Retinal pigment epithelial cell (primary cell): ENCODE results near the gene PLRG1.

Experiments used
- DNase-seq: peaks from one replicate; pipeline ENCODE4 v3.0.0-alpha.2; 2010; ENCODE audit warnings: low read depth
- H3K4me3 ChIP-seq: 2 replicates; pipeline ENCODE4 v1.5.1; 2011; ENCODE audit warnings: mild to moderate bottlenecking, low read length, control low read depth, moderate library complexity
- TF ChIP-seq, protein P1 (sequence below): conservative IDR thresholded peaks from 2 replicates; pipeline ENCODE4 v1.5.1; 2011; ENCODE audit warnings: low read depth, low read length, control low read depth, inconsistent platforms

The PLRG1 gene

DNA sequence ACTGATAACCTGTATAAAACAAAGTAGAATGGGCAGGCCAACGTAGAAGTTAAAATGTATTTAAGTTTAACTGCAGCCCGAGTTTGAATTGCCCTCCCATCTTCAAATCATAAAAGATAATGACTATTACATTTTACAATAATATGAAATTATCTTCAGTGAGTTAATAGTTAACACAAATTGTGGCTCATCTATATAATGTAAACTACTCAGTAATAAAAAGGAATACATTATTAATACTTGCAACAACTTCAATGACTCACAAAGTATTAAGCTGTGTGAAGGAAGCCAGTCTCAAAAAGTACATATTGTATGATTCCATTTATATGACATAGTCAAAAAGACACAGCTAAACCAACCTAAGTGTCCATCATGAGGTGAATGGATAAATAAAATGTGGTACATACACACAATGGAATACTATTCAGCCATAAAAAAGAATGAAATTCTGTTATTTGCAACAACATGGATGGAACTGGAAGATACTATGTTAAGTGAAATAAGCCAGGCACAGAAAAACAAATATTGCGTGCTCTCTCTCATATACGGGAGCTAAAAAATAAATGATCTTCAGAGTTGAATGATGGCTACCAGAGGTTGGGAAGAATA is 7.8 kb downstream of the PLRG1 start:
- H3K4me3 ChIP-seq: no peak overlapping the region
- TF ChIP-seq, protein P1, sequence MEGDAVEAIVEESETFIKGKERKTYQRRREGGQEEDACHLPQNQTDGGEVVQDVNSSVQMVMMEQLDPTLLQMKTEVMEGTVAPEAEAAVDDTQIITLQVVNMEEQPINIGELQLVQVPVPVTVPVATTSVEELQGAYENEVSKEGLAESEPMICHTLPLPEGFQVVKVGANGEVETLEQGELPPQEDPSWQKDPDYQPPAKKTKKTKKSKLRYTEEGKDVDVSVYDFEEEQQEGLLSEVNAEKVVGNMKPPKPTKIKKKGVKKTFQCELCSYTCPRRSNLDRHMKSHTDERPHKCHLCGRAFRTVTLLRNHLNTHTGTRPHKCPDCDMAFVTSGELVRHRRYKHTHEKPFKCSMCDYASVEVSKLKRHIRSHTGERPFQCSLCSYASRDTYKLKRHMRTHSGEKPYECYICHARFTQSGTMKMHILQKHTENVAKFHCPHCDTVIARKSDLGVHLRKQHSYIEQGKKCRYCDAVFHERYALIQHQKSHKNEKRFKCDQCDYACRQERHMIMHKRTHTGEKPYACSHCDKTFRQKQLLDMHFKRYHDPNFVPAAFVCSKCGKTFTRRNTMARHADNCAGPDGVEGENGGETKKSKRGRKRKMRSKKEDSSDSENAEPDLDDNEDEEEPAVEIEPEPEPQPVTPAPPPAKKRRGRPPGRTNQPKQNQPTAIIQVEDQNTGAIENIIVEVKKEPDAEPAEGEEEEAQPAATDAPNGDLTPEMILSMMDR: no peak
- no peak for DNase-seq

DNA sequence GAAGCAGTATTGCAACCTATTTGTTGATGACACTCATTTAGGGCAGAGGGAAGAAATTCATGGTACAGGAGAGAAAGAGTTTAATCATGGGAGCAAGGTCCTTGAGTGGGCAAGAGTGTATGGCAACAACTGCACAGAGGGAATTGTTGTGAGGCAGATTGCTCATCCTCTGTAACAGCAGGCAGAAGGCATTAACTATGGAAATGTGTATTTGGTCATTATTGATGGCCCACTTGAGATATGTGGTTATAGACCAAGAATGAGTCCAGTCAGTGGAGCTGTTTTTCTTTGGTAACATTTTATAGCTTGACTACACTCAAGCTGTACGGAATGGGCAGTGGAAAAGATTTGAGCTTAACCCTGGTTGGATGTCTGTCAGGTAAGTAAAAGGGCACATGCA is 15.9 kb downstream of the PLRG1 start:
- no peak overlapping the region for H3K4me3 ChIP-seq
- TF ChIP-seq, protein P1: no peak
- no peak for DNase-seq

DNA sequence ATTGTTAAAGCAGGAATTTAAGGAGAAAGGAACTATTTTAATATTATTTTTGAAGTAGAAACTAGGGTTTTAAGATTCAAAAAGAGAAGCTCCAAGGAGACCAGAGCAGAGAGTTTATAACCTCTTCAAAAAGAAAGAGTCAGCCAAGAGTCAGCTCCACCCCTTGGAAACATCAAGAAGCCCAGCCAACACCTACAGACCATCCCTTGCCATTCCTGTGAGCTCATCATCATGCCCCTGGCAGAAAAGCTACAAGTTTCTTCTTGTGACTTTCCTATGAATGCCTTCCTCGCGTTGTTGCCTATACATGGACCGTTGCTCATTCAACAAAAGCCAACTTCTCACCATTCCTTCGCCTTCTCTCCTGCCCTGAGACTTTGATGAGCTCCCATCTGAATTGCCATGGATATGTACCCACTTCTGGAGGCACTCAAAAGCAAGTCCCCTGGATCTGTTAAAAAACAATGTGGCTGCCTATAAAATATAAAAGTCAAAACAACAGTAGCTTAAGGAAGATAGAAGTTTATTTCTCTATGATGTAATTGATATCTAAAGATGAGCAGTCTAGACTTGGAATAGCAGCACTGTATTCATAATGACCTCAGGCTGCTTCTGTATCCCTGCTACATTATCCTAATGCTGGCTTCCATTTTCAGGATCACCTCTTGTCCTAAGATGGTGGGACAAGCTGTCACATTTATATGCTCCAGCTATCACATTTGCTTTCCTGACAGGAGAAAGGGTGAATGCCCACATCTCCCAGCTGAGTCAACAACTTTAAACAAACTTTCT is 20.3 kb downstream of the PLRG1 start:
- H3K4me3 ChIP-seq: no peak overlapping the region
- TF ChIP-seq, protein P1: no peak
- no peak for DNase-seq

DNA sequence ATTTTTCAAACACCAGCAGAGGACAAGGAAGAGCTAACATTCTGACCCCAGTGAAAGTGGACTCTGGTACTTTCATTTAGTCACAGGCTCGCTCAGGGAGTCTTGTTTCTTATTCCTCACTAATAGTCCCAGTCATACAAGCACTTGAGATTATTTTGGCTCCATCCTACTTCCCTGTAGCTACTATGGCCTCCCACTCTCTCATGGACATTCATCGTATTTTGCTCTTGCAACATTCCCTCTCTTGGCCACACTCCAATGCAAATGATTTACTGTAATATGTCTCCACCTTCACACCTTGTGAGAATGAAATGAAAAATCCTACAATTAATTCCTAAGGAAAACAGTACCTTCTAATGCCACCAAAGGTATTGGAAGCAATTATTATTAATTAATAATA is 21.3 kb downstream of the PLRG1 start:
- DNase-seq: no peak
- TF ChIP-seq, protein P1: no peak
- no peak overlapping the region for H3K4me3 ChIP-seq

DNA sequence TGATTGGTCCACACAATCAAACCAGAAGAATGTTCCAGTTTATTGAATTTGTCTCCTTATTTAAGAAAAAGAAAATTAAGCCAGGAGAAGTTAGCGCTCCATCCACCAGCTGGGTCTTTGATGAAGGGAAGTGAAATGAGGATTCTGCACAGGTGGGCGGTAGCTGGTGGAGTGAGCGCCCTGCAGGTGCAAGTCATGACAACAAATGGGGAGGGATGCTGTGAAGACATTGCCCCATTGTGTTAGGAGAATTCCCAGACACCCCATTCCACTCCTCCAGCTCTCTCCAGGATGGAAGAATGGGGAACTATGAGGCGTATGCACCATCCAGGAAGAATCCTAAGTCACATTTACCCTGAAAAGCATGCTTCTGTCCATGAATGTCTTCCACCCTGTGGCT is 22.9 kb downstream of the PLRG1 start:
- no peak for DNase-seq
- H3K4me3 ChIP-seq: no peak overlapping the region
- TF ChIP-seq, protein P1: no peak

DNA sequence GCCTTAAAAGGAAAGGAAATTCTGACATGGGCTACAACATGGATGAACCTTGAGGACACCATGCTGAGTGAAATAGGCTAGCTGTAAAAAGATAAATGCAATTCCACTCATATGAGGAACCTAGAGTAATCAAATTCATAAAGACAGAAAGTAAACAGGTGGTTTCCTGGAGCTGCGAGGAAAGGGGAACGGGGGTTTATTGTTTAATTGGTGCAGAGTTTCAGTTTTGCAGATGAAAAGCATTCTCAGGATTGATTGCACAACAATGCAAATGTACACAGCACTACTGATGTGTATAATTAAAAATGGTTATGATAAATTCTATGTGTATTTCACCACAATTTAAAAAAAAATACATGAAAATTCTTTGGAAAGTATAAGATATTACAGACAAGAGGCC is 24.0 kb downstream of the PLRG1 start:
- no peak overlapping the region for H3K4me3 ChIP-seq
- no peak for DNase-seq
- TF ChIP-seq, protein P1: no peak

DNA sequence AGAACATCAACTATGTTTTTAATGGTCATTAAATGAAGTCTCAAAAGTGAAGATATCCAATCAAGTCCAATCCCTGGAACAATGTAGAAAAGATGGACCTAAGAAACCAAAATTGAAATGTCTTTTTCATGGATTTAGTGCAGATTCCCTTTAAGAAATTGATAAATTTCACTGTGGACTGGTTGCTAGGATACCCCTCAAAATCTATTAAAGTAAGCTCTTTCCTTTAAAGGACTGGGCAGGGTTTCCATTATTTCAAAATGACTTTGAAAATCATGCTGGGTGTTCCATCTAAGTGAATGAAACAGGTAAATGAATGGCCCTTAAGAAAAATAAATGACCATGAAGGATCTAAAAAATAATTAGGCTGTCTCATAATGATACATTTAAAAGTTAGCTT is 28.6 kb downstream of the PLRG1 start:
- no peak overlapping the region for H3K4me3 ChIP-seq
- TF ChIP-seq, protein P1: no peak
- no peak for DNase-seq
